ENCODE results near the gene IL4I1. TPM values are rescaled to one million over a fixed set of nuclear protein-coding genes. Genes with fewer than 3 reads are reported as not detected.

The IL4I1 gene
- total RNA-seq, 1 experiment from 2014 or later: 0.71 TPM

DNA sequence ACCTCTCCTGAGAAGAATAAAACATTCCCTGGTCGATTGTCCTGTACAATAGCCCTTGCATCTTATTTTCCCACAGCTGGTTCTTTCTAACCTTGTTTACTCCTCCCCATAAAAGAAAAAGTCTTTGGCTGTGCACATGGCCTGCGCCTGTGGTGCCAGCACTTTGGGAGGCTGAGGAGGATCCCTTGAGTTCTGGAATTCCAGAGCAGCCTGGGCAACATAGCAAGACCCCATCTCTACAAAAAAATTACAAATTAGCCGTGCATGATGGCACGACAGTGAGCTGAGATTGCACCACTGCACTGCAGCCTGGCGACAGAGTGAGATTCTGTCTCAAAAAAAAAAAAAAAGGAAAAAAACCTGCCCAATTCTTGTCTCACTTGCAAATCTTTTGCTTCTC is 39.9 kb upstream of the IL4I1 start (continued):
- TF ChIP-seq POLR2A (IDR thresholded peaks at IDR 0.05; ENCODE audit: borderline replicate concordance, extremely low read depth, insufficient read depth, insufficient read length) (no peak), ELF1 (IDR thresholded peaks at IDR 0.05; ENCODE audit: borderline replicate concordance, low read depth) (no peak), ZFX (IDR thresholded peaks at IDR 0.05) (no peak)
- TF ChIP-seq, protein P1, sequence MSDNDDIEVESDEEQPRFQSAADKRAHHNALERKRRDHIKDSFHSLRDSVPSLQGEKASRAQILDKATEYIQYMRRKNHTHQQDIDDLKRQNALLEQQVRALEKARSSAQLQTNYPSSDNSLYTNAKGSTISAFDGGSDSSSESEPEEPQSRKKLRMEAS (IDR thresholded peaks at IDR 0.05): no peak

DNA sequence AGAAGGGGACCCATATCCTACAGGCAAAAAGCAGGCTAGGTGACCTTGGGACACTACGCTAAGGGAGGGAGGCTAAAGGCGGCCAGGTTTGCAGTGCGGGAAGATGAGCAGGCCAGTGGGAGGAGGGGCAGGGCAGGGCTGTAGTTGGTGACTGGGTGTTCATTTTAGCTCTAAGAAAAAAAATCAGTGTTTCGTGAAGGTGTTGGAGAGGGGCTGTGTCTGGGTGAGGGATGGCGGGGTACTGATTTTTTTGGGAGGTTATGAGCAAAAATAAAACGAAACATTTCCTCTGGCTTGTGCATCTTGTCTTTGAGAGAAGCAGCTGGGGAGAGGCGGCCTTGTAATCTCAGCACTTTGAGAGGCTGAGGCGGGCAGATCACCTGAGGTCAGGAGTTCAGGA is 37.0 kb upstream of the IL4I1 start:
- Histone ChIP-seq H3K4me3 (replicated peaks in 1 of 2; ENCODE audit: low read depth in 1 of 2, low read length in 2 of 2) (no peak overlapping the region), H3K36me3 (ENCODE audit: control insufficient read depth in 1 of 2, insufficient read depth in 2 of 2, low read length in 2 of 2) (peaks cover 0 to 7% of the 10 kb centered on the region in 2 experiments; a peak in 1 of 4 replicates), H3K27ac (ENCODE audit: low read depth, low read length) (no peak overlapping the region), H3K4me1 (ENCODE audit: control insufficient read depth in 1 of 2, insufficient read depth in 2 of 2, low read length in 2 of 2) (peaks cover 6 to 21% of the 10 kb centered on the region in 2 experiments; a peak in 3 of 4 replicates), H3K9me3 (ENCODE audit: control insufficient read depth in 1 of 2, insufficient read depth in 1 of 2, low read depth in 1 of 2, low read length in 2 of 2) (no peaks in the 10 kb centered on the region), H3K4me2 (ENCODE audit: low read length) (no peak overlapping the region), H3K9me2 (ENCODE audit: insufficient read depth) (no peaks in the 10 kb centered on the region), H3K27me3 (ENCODE audit: insufficient read depth, low read length) (no peaks in the 10 kb centered on the region), H4K20me1 (ENCODE audit: insufficient read depth) (no peaks in the 10 kb centered on the region), H3K79me2 (ENCODE audit: insufficient read depth, low read length) (peaks cover 13% of the 10 kb centered on the region), H2AFZ (ENCODE audit: low read depth, low read length, poor library complexity, severe bottlenecking) (no peak overlapping the region), H3K9ac (ENCODE audit: low read length) (no peak overlapping the region)
- RAD21 ChIA-PET (ENCODE audit: low non-redundant PET in 1 of 2, low total read pairs in 2 of 2, uncharacterized antibody in 2 of 2, unreplicated experiment in 2 of 2): no interaction called here
- POLR2A ChIA-PET: no interaction called here
- no peak for DNase-seq (ENCODE audit: low read depth, low spot score)
- TF ChIP-seq CBX3 (IDR thresholded peaks at IDR 0.05; ENCODE audit: low read depth) (no peak), FOSL1 (IDR thresholded peaks at IDR 0.05; ENCODE audit: low read depth) (no peak), POLR2AphosphoS5 (IDR thresholded peaks at IDR 0.05; ENCODE audit: low read depth, low read length) (no peak), TCF7L2 (IDR thresholded peaks at IDR 0.05; ENCODE audit: borderline replicate concordance, extremely low read depth, insufficient read depth, insufficient read length) (no peak), CEBPB (IDR thresholded peaks at IDR 0.05; ENCODE audit: low read depth) (no peak), SIN3A (IDR thresholded peaks at IDR 0.05; ENCODE audit: low read depth) (no peak), POLR2A (IDR thresholded peaks at IDR 0.05; ENCODE audit: borderline replicate concordance, extremely low read depth, insufficient read depth, insufficient read length) (no peak), ZNF274 (IDR thresholded peaks at IDR 0.05; ENCODE audit: low read depth, low read length) (no peak), SP1 (IDR thresholded peaks at IDR 0.05; ENCODE audit: low read depth) (no peak), RAD21 (IDR thresholded peaks at IDR 0.05; ENCODE audit: low read depth) (no peak), EZH2phosphoT487 (IDR thresholded peaks at IDR 0.05; ENCODE audit: borderline replicate concordance) (no peak)
- TF ChIP-seq, protein P2, sequence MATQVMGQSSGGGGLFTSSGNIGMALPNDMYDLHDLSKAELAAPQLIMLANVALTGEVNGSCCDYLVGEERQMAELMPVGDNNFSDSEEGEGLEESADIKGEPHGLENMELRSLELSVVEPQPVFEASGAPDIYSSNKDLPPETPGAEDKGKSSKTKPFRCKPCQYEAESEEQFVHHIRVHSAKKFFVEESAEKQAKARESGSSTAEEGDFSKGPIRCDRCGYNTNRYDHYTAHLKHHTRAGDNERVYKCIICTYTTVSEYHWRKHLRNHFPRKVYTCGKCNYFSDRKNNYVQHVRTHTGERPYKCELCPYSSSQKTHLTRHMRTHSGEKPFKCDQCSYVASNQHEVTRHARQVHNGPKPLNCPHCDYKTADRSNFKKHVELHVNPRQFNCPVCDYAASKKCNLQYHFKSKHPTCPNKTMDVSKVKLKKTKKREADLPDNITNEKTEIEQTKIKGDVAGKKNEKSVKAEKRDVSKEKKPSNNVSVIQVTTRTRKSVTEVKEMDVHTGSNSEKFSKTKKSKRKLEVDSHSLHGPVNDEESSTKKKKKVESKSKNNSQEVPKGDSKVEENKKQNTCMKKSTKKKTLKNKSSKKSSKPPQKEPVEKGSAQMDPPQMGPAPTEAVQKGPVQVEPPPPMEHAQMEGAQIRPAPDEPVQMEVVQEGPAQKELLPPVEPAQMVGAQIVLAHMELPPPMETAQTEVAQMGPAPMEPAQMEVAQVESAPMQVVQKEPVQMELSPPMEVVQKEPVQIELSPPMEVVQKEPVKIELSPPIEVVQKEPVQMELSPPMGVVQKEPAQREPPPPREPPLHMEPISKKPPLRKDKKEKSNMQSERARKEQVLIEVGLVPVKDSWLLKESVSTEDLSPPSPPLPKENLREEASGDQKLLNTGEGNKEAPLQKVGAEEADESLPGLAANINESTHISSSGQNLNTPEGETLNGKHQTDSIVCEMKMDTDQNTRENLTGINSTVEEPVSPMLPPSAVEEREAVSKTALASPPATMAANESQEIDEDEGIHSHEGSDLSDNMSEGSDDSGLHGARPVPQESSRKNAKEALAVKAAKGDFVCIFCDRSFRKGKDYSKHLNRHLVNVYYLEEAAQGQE (IDR thresholded peaks at IDR 0.05; ENCODE audit: low read depth): no peak
- TF ChIP-seq, protein P1 (IDR thresholded peaks at IDR 0.05): no peak
- TF ChIP-seq, protein P3, sequence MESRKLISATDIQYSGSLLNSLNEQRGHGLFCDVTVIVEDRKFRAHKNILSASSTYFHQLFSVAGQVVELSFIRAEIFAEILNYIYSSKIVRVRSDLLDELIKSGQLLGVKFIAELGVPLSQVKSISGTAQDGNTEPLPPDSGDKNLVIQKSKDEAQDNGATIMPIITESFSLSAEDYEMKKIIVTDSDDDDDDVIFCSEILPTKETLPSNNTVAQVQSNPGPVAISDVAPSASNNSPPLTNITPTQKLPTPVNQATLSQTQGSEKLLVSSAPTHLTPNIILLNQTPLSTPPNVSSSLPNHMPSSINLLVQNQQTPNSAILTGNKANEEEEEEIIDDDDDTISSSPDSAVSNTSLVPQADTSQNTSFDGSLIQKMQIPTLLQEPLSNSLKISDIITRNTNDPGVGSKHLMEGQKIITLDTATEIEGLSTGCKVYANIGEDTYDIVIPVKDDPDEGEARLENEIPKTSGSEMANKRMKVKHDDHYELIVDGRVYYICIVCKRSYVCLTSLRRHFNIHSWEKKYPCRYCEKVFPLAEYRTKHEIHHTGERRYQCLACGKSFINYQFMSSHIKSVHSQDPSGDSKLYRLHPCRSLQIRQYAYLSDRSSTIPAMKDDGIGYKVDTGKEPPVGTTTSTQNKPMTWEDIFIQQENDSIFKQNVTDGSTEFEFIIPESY (IDR thresholded peaks at IDR 0.05; ENCODE audit: extremely low read depth, insufficient replicate concordance, low read length): no peak
- no TSS peak for BruUV-seq (replicated peaks)
- CTCF ChIA-PET: no interaction called here
- intact Hi-C loops (cut with micrococcal nuclease): no loop called here
- no peak for ATAC-seq
